RWPE1 (cell line): ENCODE results near the gene IL15RA.

Experiments used
- CTCF ChIA-PET: fragments of 350-600 bp; sonication (Branson Sonifier 250); formaldehyde crosslinking; extraction: SDS; loops from one replicate; lab custom pipeline; 2021; lab: Yijun Ruan, JAX
- POLR2A ChIA-PET: fragments of 400-600 bp; formaldehyde crosslinking; extraction: SDS; loops from one replicate; lab custom pipeline; 2020; ENCODE audit warnings: antibody characterized with exemption; ENCODE audit not compliant: low non-redundant PET; lab: Yijun Ruan, JAX
- DNase-seq: peaks from one replicate; pipeline ENCODE4 v3.0.0; 2012; ENCODE audit warnings: low spot score
- H3K27ac ChIP-seq: fragments of 450-650 bp; 2 replicates; pipeline ENCODE4 v1.5.1; 2017
- TF ChIP-seq, protein P1 (sequence below): fragments of 450-650 bp; conservative IDR thresholded peaks from 2 replicates; pipeline ENCODE4 v1.5.1; 2017; ENCODE audit warnings: low read depth, mild to moderate bottlenecking

The IL15RA gene

DNA sequence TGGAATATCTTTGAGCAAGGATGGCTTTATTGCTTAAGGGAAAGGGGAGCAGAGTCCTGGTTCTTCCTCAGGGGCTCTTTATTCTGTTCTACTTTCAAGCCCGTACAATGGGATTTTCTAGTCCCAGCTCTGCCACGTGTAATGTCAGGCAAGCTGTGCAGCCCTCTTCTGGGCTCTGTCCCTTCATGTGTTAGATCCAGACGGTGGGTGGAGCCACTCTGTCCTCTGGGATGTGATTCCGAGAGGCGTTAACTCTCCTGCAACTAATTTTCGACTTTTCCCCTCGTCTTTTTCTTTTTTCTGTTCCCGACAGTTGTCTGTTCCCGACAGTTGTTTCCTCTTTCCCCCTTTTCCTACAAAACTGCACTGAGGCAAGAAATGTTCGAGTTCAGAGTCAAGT lies 52.5 kb downstream of the IL15RA start:
- ChIA-PET POLR2A (interaction anchor here (0.7 kb wide), 1 partner anchor 111 kb away, joined by 3 read pairs; no protein-coding TSS in a partner anchor), CTCF (no interaction called here)
- H3K27ac ChIP-seq = no peak overlapping the region
- no peak for DNase-seq
- TF ChIP-seq, protein P1, sequence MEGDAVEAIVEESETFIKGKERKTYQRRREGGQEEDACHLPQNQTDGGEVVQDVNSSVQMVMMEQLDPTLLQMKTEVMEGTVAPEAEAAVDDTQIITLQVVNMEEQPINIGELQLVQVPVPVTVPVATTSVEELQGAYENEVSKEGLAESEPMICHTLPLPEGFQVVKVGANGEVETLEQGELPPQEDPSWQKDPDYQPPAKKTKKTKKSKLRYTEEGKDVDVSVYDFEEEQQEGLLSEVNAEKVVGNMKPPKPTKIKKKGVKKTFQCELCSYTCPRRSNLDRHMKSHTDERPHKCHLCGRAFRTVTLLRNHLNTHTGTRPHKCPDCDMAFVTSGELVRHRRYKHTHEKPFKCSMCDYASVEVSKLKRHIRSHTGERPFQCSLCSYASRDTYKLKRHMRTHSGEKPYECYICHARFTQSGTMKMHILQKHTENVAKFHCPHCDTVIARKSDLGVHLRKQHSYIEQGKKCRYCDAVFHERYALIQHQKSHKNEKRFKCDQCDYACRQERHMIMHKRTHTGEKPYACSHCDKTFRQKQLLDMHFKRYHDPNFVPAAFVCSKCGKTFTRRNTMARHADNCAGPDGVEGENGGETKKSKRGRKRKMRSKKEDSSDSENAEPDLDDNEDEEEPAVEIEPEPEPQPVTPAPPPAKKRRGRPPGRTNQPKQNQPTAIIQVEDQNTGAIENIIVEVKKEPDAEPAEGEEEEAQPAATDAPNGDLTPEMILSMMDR = no peak

DNA sequence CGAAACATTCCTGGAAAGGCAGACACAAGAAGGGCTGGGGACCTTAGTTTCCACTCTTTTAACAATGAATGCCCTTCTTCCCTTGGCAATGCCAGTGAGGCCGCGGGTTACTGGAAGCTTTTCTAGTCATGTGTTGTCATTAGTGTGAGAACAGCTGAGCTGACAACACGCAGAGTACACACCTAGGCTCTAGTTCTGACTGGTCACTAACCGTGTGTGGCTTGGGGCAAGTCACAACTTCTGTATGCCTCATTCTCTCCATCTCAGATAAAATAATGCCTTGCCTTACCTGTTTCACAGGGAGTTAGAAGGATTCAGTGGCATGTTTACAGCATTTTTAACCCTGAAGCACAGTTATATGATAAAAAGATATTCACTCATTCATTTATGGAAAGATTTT lies 55.6 kb downstream of the IL15RA start:
- H3K27ac ChIP-seq = no peak overlapping the region
- CTCF ChIA-PET = interaction anchor here (0.5 kb wide), 1 partner anchor 49 kb away, joined by 3 read pairs; no protein-coding TSS in a partner anchor
- DNase-seq = no peak
- TF ChIP-seq, protein P1 = no peak
- POLR2A ChIA-PET = no interaction called here

DNA sequence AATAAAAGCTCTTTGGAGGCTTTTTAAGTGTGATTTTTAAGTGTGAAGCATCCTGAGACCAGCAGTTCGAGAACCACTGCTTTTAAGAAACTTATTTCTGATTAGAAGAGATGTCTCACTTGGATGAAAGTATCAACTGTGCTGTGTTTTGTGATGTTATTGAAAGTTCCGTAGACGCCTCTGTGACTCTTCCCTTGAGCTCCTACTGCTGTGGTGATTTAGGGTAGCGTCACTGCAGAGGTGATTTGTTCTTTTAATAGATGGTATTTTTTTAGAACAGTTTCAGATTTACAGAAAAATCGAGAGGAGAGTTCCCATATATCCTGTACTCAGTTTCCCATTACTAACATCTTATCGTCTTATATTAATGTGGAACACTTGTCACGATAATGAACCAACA lies 57.8 kb downstream of the IL15RA start:
- no peak overlapping the region for H3K27ac ChIP-seq
- POLR2A ChIA-PET = no interaction called here
- DNase-seq = no peak
- TF ChIP-seq, protein P1 = no peak
- CTCF ChIA-PET = no interaction called here

DNA sequence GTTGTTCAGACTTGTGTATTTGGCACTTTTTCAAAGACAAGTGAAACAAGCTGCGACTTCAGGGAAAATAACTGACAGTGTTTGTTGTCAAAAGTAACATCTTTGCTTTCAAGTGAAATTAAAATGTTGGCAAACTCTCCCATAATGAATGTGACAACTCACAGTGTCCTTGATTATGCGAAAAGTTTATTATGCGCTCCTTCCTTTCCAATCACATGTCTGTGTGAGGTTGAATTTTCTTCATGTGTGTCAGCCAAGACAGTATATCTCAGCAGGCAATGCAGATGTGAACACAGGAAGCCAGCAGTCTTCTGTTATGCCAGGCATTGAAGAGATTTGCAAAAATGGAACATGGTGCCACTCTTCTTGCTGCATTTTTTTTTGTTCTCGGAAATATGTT lies 58.6 kb downstream of the IL15RA start:
- TF ChIP-seq, protein P1 = no peak
- DNase-seq = no peak
- CTCF ChIA-PET = no interaction called here
- H3K27ac ChIP-seq = no peak overlapping the region
- POLR2A ChIA-PET = no interaction called here

DNA sequence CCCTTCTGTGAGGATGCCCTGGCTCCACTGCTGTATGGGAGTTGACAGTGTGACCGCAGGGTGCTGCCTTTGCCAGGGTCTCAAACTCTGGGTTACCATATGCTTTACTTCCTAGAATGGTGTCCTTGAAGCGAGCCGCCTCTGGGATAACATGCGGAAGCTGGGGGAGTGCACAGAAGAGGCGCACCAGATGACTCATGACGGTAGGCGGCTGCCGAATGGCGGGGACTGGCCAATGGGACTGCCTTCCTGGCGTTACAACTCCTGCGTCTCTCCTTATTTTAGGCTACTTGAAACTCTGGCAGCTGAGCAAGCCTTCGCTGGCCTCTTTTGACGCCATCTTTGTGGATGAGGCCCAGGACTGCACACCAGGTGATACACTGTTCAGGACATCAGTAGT lies 60.0 kb downstream of the IL15RA start:
- ChIA-PET CTCF (no interaction called here), POLR2A (interaction anchor here (1.1 kb wide), 1 partner anchor 8 kb away, joined by 3 read pairs; no protein-coding TSS in a partner anchor)
- no peak overlapping the region for H3K27ac ChIP-seq
- DNase-seq = no peak
- TF ChIP-seq, protein P1 = no peak

DNA sequence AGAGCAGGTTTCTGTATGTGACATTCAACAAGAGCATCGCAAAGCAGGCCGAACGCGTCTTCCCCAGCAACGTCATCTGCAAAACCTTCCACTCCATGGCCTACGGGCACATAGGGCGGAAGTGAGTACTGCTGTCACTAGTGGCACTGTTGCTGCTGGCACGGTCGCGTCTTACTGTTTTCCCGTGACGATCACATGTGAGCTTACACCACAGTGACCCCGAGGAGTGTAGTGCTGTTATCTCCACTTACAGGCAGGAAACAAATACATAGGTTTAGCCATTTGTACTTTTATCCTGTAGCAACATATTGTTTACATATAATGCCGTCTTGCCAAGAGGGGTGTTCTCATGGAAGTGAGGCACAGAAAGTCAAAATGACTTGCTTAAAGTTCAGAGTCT lies 61.9 kb downstream of the IL15RA start:
- ChIA-PET CTCF (no interaction called here), POLR2A (no interaction called here)
- DNase-seq = no peak
- TF ChIP-seq, protein P1 = no peak
- no peak overlapping the region for H3K27ac ChIP-seq

DNA sequence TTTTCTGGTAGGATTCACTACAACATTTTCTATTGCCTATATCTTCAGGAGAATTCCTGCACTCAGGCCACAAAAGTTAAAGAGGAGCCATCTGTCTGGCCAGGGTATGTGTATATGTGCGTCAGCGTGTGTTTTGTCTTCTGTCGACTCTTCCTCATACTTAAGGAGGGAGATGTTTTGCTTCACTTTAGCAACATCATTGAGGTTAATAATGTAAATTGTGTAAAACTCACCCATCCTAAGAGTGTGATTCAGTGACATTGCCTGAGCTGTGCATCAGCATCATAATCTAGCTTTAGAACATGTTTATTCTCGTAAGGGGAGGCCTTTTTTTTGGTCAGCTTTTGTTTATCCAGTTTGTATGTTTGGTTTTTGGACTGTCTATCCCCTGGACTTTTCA lies 63.6 kb downstream of the IL15RA start:
- H3K27ac ChIP-seq = no peak overlapping the region
- DNase-seq = no peak
- POLR2A ChIA-PET = no interaction called here
- CTCF ChIA-PET = interaction anchor here (0.6 kb wide), 1 partner anchor 145 kb away, joined by 4 read pairs; no protein-coding TSS in a partner anchor
- TF ChIP-seq, protein P1 = no peak
